Stimulated activated naive CD4-positive, alpha-beta T cell (primary cell): Measurements from ENCODE around the gene DDX6.
"Not testable (repeated sequence)": the region's sequence is repeated elsewhere in the genome, so short reads cannot be mapped to it uniquely, and the experiment has no call there.

ENCODE experiments used
- DNase-seq, 6 experiments: peaks; one replicate each; lab custom pipeline; 2025; lab: John Stamatoyannopoulos, UW

Gene DDX6

GRCh38 chr11:118791111-118791960 lies at the start of gene DDX6:
DDX6 (minus strand) TSS chr11:118791164; CDS start chr11:118786251, 4,913 bp downstream.
- peak; percentile 81 to 91 (median 86) for DNase-seq

GRCh38 chr11:118838905-118839553 lies 48.1 kb upstream of the DDX6 start:
- no peak for DNase-seq

- DNase-seq = no peak
These were observed 46.9 kb upstream of the DDX6 start for GRCh38 chr11:118837868-118838267.

GRCh38 chr11:118834427-118835028 lies 43.6 kb upstream of the DDX6 start:
- no peak for DNase-seq

GRCh38 chr11:118827118-118827517 lies 36.2 kb upstream of the DDX6 start:
- DNase-seq = no peak

GRCh38 chr11:118822936-118823510 lies 32.1 kb upstream of the DDX6 start:
- DNase-seq = not testable (repeated sequence)

GRCh38 chr11:118820412-118821357 lies 29.7 kb upstream of the DDX6 start:
- no peak for DNase-seq

- DNase-seq = not testable (repeated sequence)
These were observed 29.0 kb upstream of the DDX6 start for GRCh38 chr11:118820025-118820379.

- DNase-seq = no peak
These were observed 28.5 kb upstream of the DDX6 start for GRCh38 chr11:118819334-118820024.

GRCh38 chr11:118818130-118818529 lies 27.2 kb upstream of the DDX6 start:
- DNase-seq = no peak

- DNase-seq = no peak
These were observed 22.6 kb upstream of the DDX6 start for GRCh38 chr11:118813551-118813950.

GRCh38 chr11:118812485-118812884 lies 21.5 kb upstream of the DDX6 start:
- no peak for DNase-seq

- DNase-seq = no peak
These were observed 17.1 kb upstream of the DDX6 start for GRCh38 chr11:118807800-118808778.

- no peak for DNase-seq
These were observed 15.4 kb upstream of the DDX6 start for GRCh38 chr11:118806400-118806799.

- no peak for DNase-seq
These were observed 13.1 kb upstream of the DDX6 start for GRCh38 chr11:118804094-118804493.

- DNase-seq = no peak
These were observed 8.4 kb upstream of the DDX6 start for GRCh38 chr11:118799372-118799771.

GRCh38 chr11:118797510-118797909 lies 6.5 kb upstream of the DDX6 start:
- DNase-seq = no peak

GRCh38 chr11:118792570-118793124 lies 1.7 kb upstream of the DDX6 start:
- DNase-seq = peak; percentile 25 to 75 (median 64)

GRCh38 chr11:118791961-118792569 lies 1.1 kb upstream of the DDX6 start:
- DNase-seq = peak in 5 of 6 experiments; percentile 23 to 59 (median 33)
